Activated effector memory CD4-positive, alpha-beta T cell treated with Interleukin-2 at 50 U/mL for 16 hours (primary cell): ENCODE data around the gene CD226.
"Not testable (repeated sequence)": the region's sequence is repeated elsewhere in the genome, so short reads cannot be mapped to it uniquely, and the experiment has no call there.

ENCODE experiments used
- DNase-seq: peaks from one replicate; pipeline ENCODE4 v3.0.0-alpha.2; 2020

Gene CD226

GRCh38 chr18:69899154-69899923 lies 48.3 kb downstream of the CD226 start:
- not testable (repeated sequence) for DNase-seq

- DNase-seq, result peak; percentile 31
Observed at GRCh38 chr18:69898241-69898861, 49.3 kb downstream of the CD226 start.

- DNase-seq, result no peak
Observed at GRCh38 chr18:69897397-69898108, 50.1 kb downstream of the CD226 start.

- no peak for DNase-seq
Observed at GRCh38 chr18:69895066-69896047, 52.3 kb downstream of the CD226 start.

- no peak for DNase-seq
Observed at GRCh38 chr18:69894467-69894866, 53.2 kb downstream of the CD226 start.

GRCh38 chr18:69890558-69890957 lies 57.1 kb downstream of the CD226 start:
- DNase-seq, result no peak

GRCh38 chr18:69889009-69889408 lies 58.7 kb downstream of the CD226 start:
- no peak for DNase-seq

GRCh38 chr18:69887256-69887655 lies 60.4 kb downstream of the CD226 start:
- no peak for DNase-seq

- no peak for DNase-seq
Observed at GRCh38 chr18:69885841-69886531, 61.7 kb downstream of the CD226 start.

GRCh38 chr18:69885355-69885754 lies 62.3 kb downstream of the CD226 start:
- no peak for DNase-seq

GRCh38 chr18:69883781-69884180 lies 63.9 kb downstream of the CD226 start:
- DNase-seq, result no peak

- DNase-seq, result no peak
Observed at GRCh38 chr18:69882965-69883668, 64.6 kb downstream of the CD226 start.

- DNase-seq, result no peak
Observed at GRCh38 chr18:69880083-69880482, 67.6 kb downstream of the CD226 start.

GRCh38 chr18:69879051-69879450 lies 68.6 kb downstream of the CD226 start:
- not testable (repeated sequence) for DNase-seq

GRCh38 chr18:69878213-69878933 lies 69.3 kb downstream of the CD226 start:
- DNase-seq, result no peak

- no peak for DNase-seq
Observed at GRCh38 chr18:69876490-69876889, 71.2 kb downstream of the CD226 start.

- no peak for DNase-seq
Observed at GRCh38 chr18:69874058-69874457, 73.6 kb downstream of the CD226 start.

GRCh38 chr18:69872661-69873060 lies 75.0 kb downstream of the CD226 start:
- DNase-seq, result no peak

GRCh38 chr18:69871363-69871762 lies 76.3 kb downstream of the CD226 start:
- DNase-seq, result no peak

- no peak for DNase-seq
Observed at GRCh38 chr18:69870736-69871135, 76.9 kb downstream of the CD226 start.

- no peak for DNase-seq
Observed at GRCh38 chr18:69866212-69866611, 81.5 kb downstream of the CD226 start.
